IPS-NIHi11 (cell line): ENCODE measurements around the gene PADI2.

Source experiments
- DNase-seq: peaks from one replicate; pipeline ENCODE4 v3.0.0; 2012; ENCODE audit warnings: mixed read lengths, low spot score

The PADI2 gene

GRCh38 chr1:17053685-17054410 is 65.4 kb downstream of the PADI2 start, which contains the start of gene SDHB:
Gene SDHB, minus strand, starts transcription at chr1:17054032. Its CDS starts 13 bp downstream, at chr1:17054019.
- DNase-seq, result peak; percentile 99

- no peak for DNase-seq
Measured at GRCh38 chr1:17053086-17053684, 66.1 kb downstream of the PADI2 start.

- no peak for DNase-seq
Measured at GRCh38 chr1:17052641-17053040, 66.6 kb downstream of the PADI2 start.

GRCh38 chr1:17052038-17052437 is 67.2 kb downstream of the PADI2 start:
- DNase-seq, result no peak

- no peak for DNase-seq
Measured at GRCh38 chr1:17047924-17048323, 71.3 kb downstream of the PADI2 start.

- DNase-seq, result no peak
Measured at GRCh38 chr1:17046334-17046657, 73.0 kb downstream of the PADI2 start.

GRCh38 chr1:17045634-17046333 is 73.5 kb downstream of the PADI2 start:
- DNase-seq, result peak; percentile 62

- no peak for DNase-seq
Measured at GRCh38 chr1:17045150-17045549, 74.1 kb downstream of the PADI2 start.

GRCh38 chr1:17043676-17044075 is 75.6 kb downstream of the PADI2 start:
- no peak for DNase-seq

GRCh38 chr1:17040135-17040534 is 79.1 kb downstream of the PADI2 start:
- DNase-seq, result no peak

- no peak for DNase-seq
Measured at GRCh38 chr1:17039522-17039921, 79.7 kb downstream of the PADI2 start.

GRCh38 chr1:17033481-17033880 is 85.8 kb downstream of the PADI2 start:
- DNase-seq, result no peak

- no peak for DNase-seq
Measured at GRCh38 chr1:17032741-17033140, 86.5 kb downstream of the PADI2 start.

GRCh38 chr1:17031436-17031835 is 87.8 kb downstream of the PADI2 start:
- no peak for DNase-seq

GRCh38 chr1:17030206-17030605 is 89.0 kb downstream of the PADI2 start:
- no peak for DNase-seq

GRCh38 chr1:17028662-17029188 is 90.5 kb downstream of the PADI2 start:
- no peak for DNase-seq

GRCh38 chr1:17027900-17028299 is 91.4 kb downstream of the PADI2 start:
- DNase-seq, result no peak

- DNase-seq, result no peak
Measured at GRCh38 chr1:17027403-17027802, 91.8 kb downstream of the PADI2 start.

GRCh38 chr1:17024721-17025120 is 94.5 kb downstream of the PADI2 start:
- DNase-seq, result no peak

GRCh38 chr1:17023573-17023972 is 95.7 kb downstream of the PADI2 start:
- DNase-seq, result no peak

- no peak for DNase-seq
Measured at GRCh38 chr1:17023102-17023501, 96.1 kb downstream of the PADI2 start.

GRCh38 chr1:17021896-17022295 is 97.4 kb downstream of the PADI2 start:
- no peak for DNase-seq

GRCh38 chr1:17020502-17020901 is 98.7 kb downstream of the PADI2 start:
- DNase-seq, result no peak
